NCI-H345 treated with DMSO at 0.1 percent for 48 hours (cell line): Measurements from ENCODE around the gene MINAR1.

ENCODE experiments used
- DNase-seq: peaks from one replicate; lab custom pipeline; 2025; ENCODE audit not compliant: unreplicated experiment; lab: John Stamatoyannopoulos, UW

The MINAR1 gene

GRCh38 chr15:79463043-79463780 lies 31.1 kb downstream of the MINAR1 start:
- DNase-seq: no peak

- no peak for DNase-seq
Observed at GRCh38 chr15:79463781-79464270, 31.7 kb downstream of the MINAR1 start.

- DNase-seq: no peak
Observed at GRCh38 chr15:79466488-79466887, 34.4 kb downstream of the MINAR1 start.

- no peak for DNase-seq
Observed at GRCh38 chr15:79467865-79468586, 35.9 kb downstream of the MINAR1 start.

GRCh38 chr15:79472446-79472845 lies 40.3 kb downstream of the MINAR1 start:
- no peak for DNase-seq

GRCh38 chr15:79474252-79474651 lies 42.1 kb downstream of the MINAR1 start:
- DNase-seq: no peak

- no peak for DNase-seq
Observed at GRCh38 chr15:79475306-79475705, 43.2 kb downstream of the MINAR1 start.

- DNase-seq: no peak
Observed at GRCh38 chr15:79478108-79478507, 46.0 kb downstream of the MINAR1 start.

GRCh38 chr15:79479616-79480015 lies 47.5 kb downstream of the MINAR1 start:
- no peak for DNase-seq

GRCh38 chr15:79481793-79482192 lies 49.7 kb downstream of the MINAR1 start:
- DNase-seq: no peak
